ENCODE data around the gene LYPD8. TPM values are rescaled to one million over a fixed set of nuclear protein-coding genes. Genes with fewer than 3 reads are reported as not detected.
"Not testable (repeated sequence)": the region's sequence is repeated elsewhere in the genome, so short reads cannot be mapped to it uniquely, and the experiment has no call there.

Gene LYPD8, protein sequence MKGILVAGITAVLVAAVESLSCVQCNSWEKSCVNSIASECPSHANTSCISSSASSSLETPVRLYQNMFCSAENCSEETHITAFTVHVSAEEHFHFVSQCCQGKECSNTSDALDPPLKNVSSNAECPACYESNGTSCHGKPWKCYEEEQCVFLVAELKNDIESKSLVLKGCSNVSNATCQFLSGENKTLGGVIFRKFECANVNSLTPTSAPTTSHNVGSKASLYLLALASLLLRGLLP
- total RNA-seq, result not detected

- no peak for DNase-seq
Observed at GRCh38 chr1:248755517-248755916, at the start of gene LYPD8. Gene LYPD8 (minus strand): TSS chr1:248755759. CDS start chr1:248751081, 4,678 bp downstream.

DNA sequence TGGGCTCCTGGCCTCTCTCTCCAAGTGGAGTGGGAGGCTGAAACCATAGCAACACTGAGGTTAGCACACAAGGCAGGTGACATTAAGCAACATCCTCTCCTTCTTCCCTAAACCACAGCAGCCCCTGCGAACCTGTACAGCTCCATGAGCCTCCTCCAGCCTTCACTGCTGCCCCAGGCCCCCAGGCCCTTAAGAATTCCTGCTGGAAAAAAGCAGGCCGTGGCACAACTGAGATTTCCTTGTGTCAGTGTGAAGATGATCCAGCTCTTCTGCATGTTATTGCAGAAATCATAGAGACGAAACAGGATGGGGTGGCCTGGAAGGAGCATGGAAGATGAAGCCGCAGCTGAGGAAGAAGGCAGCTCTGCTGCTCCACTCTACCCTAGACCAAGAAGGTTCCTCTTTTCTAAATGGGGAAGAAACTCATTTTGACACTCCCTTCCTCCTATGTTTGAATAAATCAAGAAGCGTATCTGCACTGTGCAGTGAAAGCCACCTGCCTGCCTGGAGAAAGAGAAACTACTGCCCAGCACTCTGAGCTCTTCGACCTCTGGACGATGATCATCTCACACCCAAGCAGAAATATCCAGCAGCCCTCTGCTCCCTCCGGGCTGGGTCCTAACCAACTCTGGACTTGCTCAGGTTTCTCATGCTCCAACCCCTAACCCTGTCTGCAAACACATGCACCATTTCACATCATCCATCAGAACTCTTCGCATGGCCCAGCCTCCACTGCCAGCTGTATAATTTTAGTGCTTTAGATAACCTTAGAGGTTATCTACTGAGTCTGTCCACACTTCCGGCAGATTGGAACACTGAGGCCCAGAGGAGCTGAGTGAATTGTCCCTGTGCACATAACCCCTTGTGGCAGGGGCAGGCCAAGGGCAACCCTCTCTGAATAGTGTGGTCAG, 49.5 kb upstream of the LYPD8 start:
- no peak for DNase-seq

DNA sequence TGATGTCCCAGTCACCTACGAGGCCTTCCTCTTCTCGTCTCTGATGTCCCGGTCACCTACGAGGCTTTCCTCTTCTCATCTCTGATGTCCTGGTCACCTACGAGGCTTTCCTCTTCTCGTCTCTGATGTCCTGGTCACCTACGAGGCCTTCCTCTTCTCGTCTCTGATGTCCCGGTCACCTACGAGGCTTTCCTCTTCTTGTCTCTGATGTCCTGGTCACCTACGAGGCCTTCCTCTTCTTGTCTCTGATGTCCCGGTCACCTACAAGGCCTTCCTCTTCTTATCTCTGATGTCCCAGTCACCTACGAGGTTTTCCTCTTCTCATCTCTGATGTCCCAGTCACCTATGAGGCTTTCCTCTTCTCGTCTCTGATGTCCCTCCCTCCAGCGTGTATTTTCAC, 47.9 kb upstream of the LYPD8 start:
- not testable (repeated sequence) for DNase-seq

- no peak for DNase-seq
Observed at GRCh38 chr1:248802454-248802853, 46.9 kb upstream of the LYPD8 start.

GRCh38 chr1:248800459-248800858, 44.9 kb upstream of the LYPD8 start:
- no peak for DNase-seq

- no peak for DNase-seq
Observed at GRCh38 chr1:248798791-248799190, 43.2 kb upstream of the LYPD8 start.

- not testable (repeated sequence) for DNase-seq
Observed at GRCh38 chr1:248794663-248795062, 39.1 kb upstream of the LYPD8 start.

DNA sequence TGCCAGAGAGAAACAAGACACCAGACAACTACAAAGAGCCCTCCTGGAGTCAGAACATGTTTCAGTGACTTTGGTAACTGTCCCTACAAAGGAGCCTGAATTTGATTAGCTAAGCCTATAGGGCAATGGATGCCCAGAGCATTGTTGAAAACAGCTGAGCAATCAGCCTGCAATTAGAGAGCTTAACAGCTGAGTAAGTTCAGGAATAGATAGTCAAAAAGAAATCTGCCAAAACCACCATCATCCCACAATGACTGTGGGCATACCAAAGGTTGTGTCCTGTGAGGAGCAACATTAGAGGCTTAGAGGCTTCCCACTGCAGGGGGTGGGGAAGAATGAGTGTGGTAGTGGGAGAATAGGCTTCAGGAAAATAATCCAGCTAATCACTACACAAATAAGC, 38.0 kb upstream of the LYPD8 start:
- DNase-seq, result no peak

DNA sequence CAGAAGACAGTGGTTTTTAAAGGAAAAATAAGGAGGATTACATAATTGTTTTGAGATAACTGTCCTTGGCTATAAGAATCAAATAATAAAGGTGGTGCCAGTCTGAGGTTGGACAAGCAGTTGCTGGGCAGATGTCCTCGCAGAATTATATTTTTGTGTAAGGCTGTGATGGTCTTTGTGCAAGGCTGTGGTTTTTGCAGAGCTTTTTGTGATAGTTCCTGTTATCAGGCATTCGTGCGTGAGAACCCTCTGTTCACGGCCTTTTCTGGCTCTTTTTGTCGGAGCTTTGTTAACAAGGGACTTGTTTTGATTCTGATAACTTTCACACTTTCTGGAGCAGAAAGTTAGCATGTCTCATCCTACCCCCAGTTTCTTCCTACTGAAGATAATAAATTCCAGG, 36.8 kb upstream of the LYPD8 start:
- DNase-seq, result no peak

- DNase-seq, result no peak
Observed at GRCh38 chr1:248791010-248791409, 35.5 kb upstream of the LYPD8 start.

DNA sequence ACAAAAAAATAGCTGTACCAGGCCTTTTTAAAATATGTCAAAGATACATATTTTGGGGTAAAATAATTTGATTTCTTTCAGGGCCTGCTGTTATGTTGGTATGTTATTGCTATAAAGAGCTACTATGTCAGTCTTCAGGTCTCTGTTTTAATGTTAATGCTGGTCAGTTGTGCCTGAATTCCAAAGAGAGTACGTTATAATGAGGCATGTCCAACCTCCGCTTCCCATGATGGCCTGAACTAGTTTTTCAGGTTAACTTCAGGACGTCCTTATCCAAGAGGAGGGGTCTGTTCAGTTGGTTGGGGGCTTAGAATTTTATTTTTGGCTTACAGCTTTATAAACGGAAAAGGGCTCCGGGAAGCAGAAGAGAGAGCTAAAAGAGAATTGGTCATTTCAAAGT, 34.9 kb upstream of the LYPD8 start:
- DNase-seq, result no peak

- not testable (repeated sequence) for DNase-seq
Observed at GRCh38 chr1:248789337-248789736, 33.8 kb upstream of the LYPD8 start.

DNA sequence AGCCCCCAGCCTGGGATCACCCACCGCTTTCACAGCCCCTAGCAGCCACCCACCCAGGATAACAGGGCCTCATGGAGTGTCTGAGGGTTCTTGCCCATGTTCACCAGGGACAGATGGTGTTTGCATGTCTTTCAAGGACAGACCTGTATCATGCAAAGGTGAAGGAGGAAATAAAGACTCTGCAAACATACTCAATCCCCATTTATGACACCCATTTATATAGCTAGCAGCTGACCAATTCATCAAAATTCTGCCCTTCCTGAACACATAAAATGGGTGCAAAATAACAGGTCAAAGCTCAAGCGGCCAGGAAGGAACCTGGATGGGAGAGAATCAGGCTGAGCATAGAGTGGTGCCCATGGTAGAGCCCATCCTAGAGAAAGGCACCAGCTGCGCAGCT, 32.8 kb upstream of the LYPD8 start:
- no peak for DNase-seq

- DNase-seq, result no peak
Observed at GRCh38 chr1:248787430-248787829, 31.9 kb upstream of the LYPD8 start.

- no peak for DNase-seq
Observed at GRCh38 chr1:248786156-248786555, 30.6 kb upstream of the LYPD8 start.

GRCh38 chr1:248783367-248783766, 27.8 kb upstream of the LYPD8 start:
- DNase-seq, result no peak

DNA sequence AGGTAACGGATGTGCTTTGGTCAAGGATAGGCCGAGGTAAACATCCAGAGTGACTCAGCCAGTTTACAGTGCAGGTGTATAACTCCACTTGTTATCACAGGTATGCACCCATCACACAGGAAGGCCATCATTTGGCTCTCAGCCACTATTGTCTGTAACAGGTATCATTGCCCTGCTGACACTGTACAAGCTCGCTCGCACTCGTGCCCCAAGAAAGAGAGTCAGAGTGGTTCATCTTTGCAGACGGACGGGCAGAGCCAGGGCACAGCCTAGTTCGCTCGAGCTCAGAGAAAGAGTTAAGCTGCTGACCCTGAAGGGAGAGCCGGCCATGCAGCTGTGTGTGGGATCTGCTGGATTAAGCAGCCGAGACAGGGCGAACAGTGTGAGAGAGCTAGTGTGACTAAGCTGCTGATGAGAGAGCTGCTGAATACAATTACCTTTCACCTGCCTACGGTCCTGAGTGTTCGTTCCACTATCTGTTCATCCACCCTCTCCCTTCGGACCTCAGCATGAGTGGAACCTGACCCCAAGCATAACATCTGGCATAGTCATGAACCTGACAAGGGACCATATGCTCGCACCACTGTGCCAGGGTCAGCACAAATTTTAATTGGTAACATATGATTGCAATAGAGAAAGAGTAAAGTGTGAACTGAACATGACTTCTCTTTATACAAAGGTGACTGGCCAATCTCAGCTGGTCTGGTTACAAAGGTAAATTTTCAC, 27.0 kb upstream of the LYPD8 start:
- no peak for DNase-seq

- no peak for DNase-seq
Observed at GRCh38 chr1:248779350-248779749, 23.8 kb upstream of the LYPD8 start.

- no peak for DNase-seq
Observed at GRCh38 chr1:248778906-248779305, 23.3 kb upstream of the LYPD8 start.

DNA sequence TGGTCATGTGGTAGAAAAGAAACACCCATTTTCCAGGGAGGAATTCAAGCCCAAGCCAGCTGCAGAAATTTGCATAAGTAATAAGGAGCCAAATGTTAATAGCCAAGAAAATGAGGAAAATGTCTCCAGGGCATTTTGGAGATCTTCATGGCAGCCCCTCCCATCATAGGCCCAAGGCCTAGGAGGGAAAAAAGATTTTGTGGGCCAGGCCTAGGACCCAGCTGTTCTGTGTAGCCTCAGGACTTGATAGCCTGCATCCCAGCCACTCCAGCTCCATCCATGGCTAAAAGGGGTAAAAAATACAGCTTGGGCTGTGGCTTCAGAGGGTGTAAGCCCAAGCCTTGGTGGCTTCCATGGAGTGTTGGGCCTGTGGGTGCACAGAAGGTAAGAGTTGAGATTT, 21.4 kb upstream of the LYPD8 start:
- no peak for DNase-seq

GRCh38 chr1:248775441-248775840, 19.9 kb upstream of the LYPD8 start:
- DNase-seq, result no peak

GRCh38 chr1:248759644-248760043, 4.1 kb upstream of the LYPD8 start:
- no peak for DNase-seq

DNA sequence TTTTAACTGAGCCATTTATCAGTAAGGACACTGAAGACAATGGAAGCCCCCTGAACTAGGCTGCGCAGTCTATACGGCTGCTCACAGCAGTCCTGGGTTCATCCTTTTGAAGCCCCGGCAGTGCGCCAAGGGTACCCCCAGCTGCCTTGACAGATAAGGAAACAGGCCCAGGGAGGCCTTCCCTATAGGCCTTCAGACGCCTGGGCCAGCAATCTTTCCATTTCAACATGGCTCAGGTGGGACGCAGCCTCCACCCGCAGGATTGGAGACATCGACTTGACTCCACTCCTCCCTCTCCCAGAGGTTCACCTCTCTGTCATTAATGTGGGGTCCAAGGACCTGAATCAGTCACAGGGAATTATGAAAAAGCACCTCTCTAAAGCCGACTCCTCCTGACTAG, 2.8 kb upstream of the LYPD8 start:
- no peak for DNase-seq

DNA sequence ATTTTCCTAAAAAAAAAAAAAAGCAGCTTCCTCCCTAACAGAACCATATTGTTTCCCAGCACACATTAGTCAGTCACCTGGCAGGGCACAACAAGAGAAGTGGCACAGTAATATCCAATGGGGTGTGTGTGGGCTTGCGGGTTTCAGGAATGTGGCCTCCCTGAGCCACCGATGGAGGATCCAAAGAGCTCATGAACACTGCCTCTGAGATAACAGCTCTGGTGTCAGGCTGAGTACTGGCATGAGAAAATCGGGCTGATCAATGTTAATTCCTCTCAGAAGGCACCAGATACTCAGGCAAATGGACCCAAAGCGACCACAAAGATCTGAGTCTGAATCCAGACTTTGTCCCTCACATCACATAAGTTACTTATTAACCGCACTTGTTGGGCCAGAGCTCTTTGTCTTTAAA, 2.2 kb upstream of the LYPD8 start:
- no peak for DNase-seq
